K562 (cell line): ENCODE data around the gene ABHD16B. TPM values are rescaled to one million over a fixed set of nuclear protein-coding genes. Genes with fewer than 3 reads are reported as not detected.

Source experiments
- ATAC-seq: fragments of 200-7000 bp; cut with Tn5 transposase; 3 replicates; pipeline ENCODE4 v1.9.1; 2020; ENCODE audit warnings: moderate library complexity
- BruUV-seq: library from RNA; stranded (reverse); fragments of 400-500 nt; replicated peaks from 2 replicates; lab custom pipeline; 2021; lab: Mats Ljungman, UMichigan
- CTCF ChIA-PET: fragments of 300-600 bp; formaldehyde crosslinking; extraction: SDS; loops from one replicate; lab custom pipeline; 2021; ENCODE audit warnings: low intra/inter-chr PET ratio; lab: Yijun Ruan, JAX
- POLR2A ChIA-PET: fragments of 300-600, 350-650 bp; sonication (Branson Sonifier 250); formaldehyde crosslinking; extraction: SDS; loops from one replicate; lab custom pipeline; 2021; ENCODE audit warnings: antibody characterized with exemption, inconsistent platforms; lab: Yijun Ruan, JAX
- DNase-seq, 4 experiments: peaks; one replicate each; pipeline versions ENCODE4 v3.0.0 to v3.0.0-alpha.2; 2011 to 2018; ENCODE audit warnings: low spot score in 3 of 4, mixed read lengths in 3 of 4; ENCODE audit errors: extremely low read depth in 1 of 4
- FAIRE-seq: peaks from 2 replicates; lab custom pipeline; 2011; peaks lifted over from hg19 to GRCh38; lab: Jason Lieb, UNC
- H2AFZ ChIP-seq: 2 replicates; pipeline ENCODE4 v1.6.0; 2011; ENCODE audit warnings: low read depth, low read length, control low read depth, inconsistent platforms
- H3K27ac ChIP-seq: fragments of 200-600 bp; 3 replicates; pipeline ENCODE4 v1.8.0; 2011; ENCODE audit warnings: low read depth, mild to moderate bottlenecking, control low read depth, inconsistent platforms, low read length, moderate library complexity, mixed read lengths; ENCODE audit errors: extremely low read depth
- H3K27me3 ChIP-seq, 2 experiments: fragments of 300-600 bp in 1 of 2; 2 replicates in 1 of 2; 3 replicates in 1 of 2; pipeline versions ENCODE4 v1.6.0 to v1.8.0; 2011; ENCODE audit warnings: inconsistent platforms in 2 of 2, low read length in 2 of 2, mild to moderate bottlenecking in 1 of 2, mixed read lengths in 1 of 2, moderate library complexity in 1 of 2; ENCODE audit not compliant: control insufficient read depth in 2 of 2, insufficient read depth in 2 of 2
- H3K36me3 ChIP-seq: fragments of 300-600 bp; 3 replicates; pipeline ENCODE4 v1.8.0; 2011; ENCODE audit warnings: mild to moderate bottlenecking, low read length, inconsistent platforms; ENCODE audit not compliant: control insufficient read depth, insufficient read depth
- H3K4me1 ChIP-seq, 2 experiments: fragments of 200-600 bp in 1 of 2; replicated peaks in 1 of 2; 2 replicates in 1 of 2; 3 replicates in 1 of 2; pipeline versions ENCODE4 v1.5.1 to v1.8.0; 2011; ENCODE audit warnings: inconsistent platforms in 2 of 2, low read length in 2 of 2, mild to moderate bottlenecking in 1 of 2, mixed read lengths in 1 of 2, moderate library complexity in 1 of 2; ENCODE audit not compliant: control insufficient read depth in 2 of 2, insufficient read depth in 2 of 2
- H3K4me2 ChIP-seq: 2 replicates; pipeline ENCODE4 v1.6.1; 2011; ENCODE audit warnings: low read length, control low read depth, inconsistent platforms, mixed read lengths; ENCODE audit not compliant: insufficient read depth
- H3K4me3 ChIP-seq: fragments of 200-600 bp; sonication (generic), shearing (Covaris generic); 2 replicates; pipeline ENCODE4 v1.5.1; 2016; ENCODE audit warnings: control low read depth, inconsistent platforms
- H3K79me2 ChIP-seq: fragments of 200-600 bp; 3 replicates; pipeline ENCODE4 v1.8.0; 2011; ENCODE audit warnings: low read length, inconsistent platforms; ENCODE audit not compliant: control insufficient read depth, insufficient read depth
- H3K9ac ChIP-seq, 2 experiments: 2 replicates each; pipeline versions ENCODE4 v1.6.0 to v1.6.1; 2011; ENCODE audit warnings: low read depth in 2 of 2, low read length in 2 of 2, control low read depth in 1 of 2, inconsistent platforms in 1 of 2, mild to moderate bottlenecking in 1 of 2, mixed read lengths in 1 of 2; ENCODE audit not compliant: insufficient read depth in 1 of 2
- H3K9me1 ChIP-seq: one replicate; pipeline ENCODE4 v1.6.0; 2011; ENCODE audit warnings: inconsistent platforms, mild to moderate bottlenecking, low read length, moderate library complexity; ENCODE audit not compliant: control insufficient read depth, insufficient read depth
- H3K9me3 ChIP-seq: replicated peaks from 2 replicates; pipeline ENCODE4 v1.5.1; 2011; ENCODE audit warnings: low read depth, low read length, inconsistent platforms; ENCODE audit not compliant: control insufficient read depth, insufficient read depth
- H4K20me1 ChIP-seq: replicated peaks from 2 replicates; pipeline ENCODE4 v1.6.1; 2011; ENCODE audit warnings: low read length, inconsistent platforms, mixed read lengths; ENCODE audit not compliant: control insufficient read depth, insufficient read depth
- ETS2 ChIP-seq: IDR thresholded peaks from 2 replicates; pipeline ENCODE4 v1.6.1; 2016; ENCODE audit warnings: borderline replicate concordance, missing genetic modification characterization, mild to moderate bottlenecking, moderate library complexity, missing compliant biosample characterization; ENCODE audit not compliant: poor library complexity, severe bottlenecking
- FOXJ3 ChIP-seq: sonication (generic); formaldehyde crosslinking; IDR thresholded peaks from 2 replicates; pipeline ENCODE4 v1.4.0; 2020; ENCODE audit warnings: mild to moderate bottlenecking, missing genetic modification reagents
- FOXM1 ChIP-seq, 2 experiments: fragments of 450-650 bp in 1 of 2; sonication (generic) in 1 of 2; formaldehyde crosslinking in 1 of 2; IDR thresholded peaks; 2 replicates each; pipeline versions ENCODE4 v1.6.1 to v1.9.0; 2017 to 2022; ENCODE audit warnings: low read depth in 2 of 2, mild to moderate bottlenecking in 2 of 2, missing genetic modification reagents in 1 of 2, moderate library complexity in 1 of 2
- GATAD2B ChIP-seq: fragments of 450-650 bp; IDR thresholded peaks from 2 replicates; pipeline ENCODE4 v1.6.1; 2017; ENCODE audit warnings: mild to moderate bottlenecking, borderline replicate concordance
- HNRNPL ChIP-seq: fragments of 200-400 bp; formaldehyde crosslinking; IDR thresholded peaks from 2 replicates; pipeline ENCODE4 v1.6.1; 2017; ENCODE audit warnings: low read depth, mild to moderate bottlenecking, low read length
- POU5F1 ChIP-seq: fragments of 150-350 bp; IDR thresholded peaks from 2 replicates; pipeline ENCODE4 v1.6.1; 2014; ENCODE audit warnings: borderline replicate concordance, low read length, low read depth, mild to moderate bottlenecking; ENCODE audit not compliant: partially characterized antibody
- SMARCC2 ChIP-seq: fragments of 450-650 bp; IDR thresholded peaks from 2 replicates; pipeline ENCODE4 v1.6.1; 2017; ENCODE audit warnings: antibody characterized with exemption, moderate library complexity, mild to moderate bottlenecking, low read depth
- ZNF224 ChIP-seq: sonication (generic); formaldehyde crosslinking; IDR thresholded peaks from 2 replicates; pipeline ENCODE4 v1.8.0; 2022; ENCODE audit warnings: mild to moderate bottlenecking, missing genetic modification reagents
- ZNF239 ChIP-seq: fragments of 250-450 bp; sonication (Bioruptor Pico); IDR thresholded peaks from 2 replicates; pipeline ENCODE4 v1.4.0; 2020; ENCODE audit warnings: mild to moderate bottlenecking
- ZNF280A ChIP-seq: fragments of 450-650 bp; IDR thresholded peaks from 2 replicates; pipeline ENCODE4 v1.6.1; 2018; ENCODE audit warnings: mild to moderate bottlenecking, low read depth; ENCODE audit not compliant: partially characterized antibody
- WGBS: fragments of 100-300 bp; shearing (Covaris generic); methylation state at CpG from one replicate; pipeline ENCODE4 v1.1.6; 2016; ENCODE audit warnings: low coverage, mixed read lengths; ENCODE audit not compliant: insufficient coverage; ENCODE audit errors: missing lambda C conversion rate; 5-methylcytosine and 5-hydroxymethylcytosine counted together
- in situ Hi-C: fragments of 300-500 bp; cut with MboI; formaldehyde crosslinking; loops from 4 replicates; pipeline ENCODE4 v1.15.0; 2018; ENCODE audit warnings: inconsistent platforms, mixed read lengths
- intact Hi-C: fragments of 100-400 bp; cut with micrococcal nuclease; formaldehyde crosslinking; loops from 2 replicates; pipeline ENCODE4 v1.14.2; 2022
- polyA plus RNA-seq, 8 experiments: library from polyadenylated mRNA; depleted of rRNA in 4 of 8; stranded (reverse) in 5 of 8; unstranded in 3 of 8; fragments of >200 nt; fragmentation: Nextera tagmentation in 2 of 8; fragmentation: Illumina TruSeq in 1 of 8; extraction: Ambion mirVana in 2 of 8; extraction: Trizol in 1 of 8; gene quantifications; 2 replicates each; pipeline versions ENCODE4 v1.2.1 to v1.2.3, GENCODE V29; 2011 to 2014; ENCODE audit warnings: inconsistent platforms in 1 of 8, missing spikeins in 1 of 8
- total RNA-seq, 7 experiments: library from RNA; depleted of rRNA in 6 of 7; stranded (reverse); fragments of >200 nt in 6 of 7; fragmentation: Illumina TruSeq in 2 of 7; extraction: Trizol in 2 of 7; gene quantifications; 2 replicates each; pipeline versions ENCODE4 v1.2.1 to v1.2.3, GENCODE V29; 2011 to 2021; ENCODE audit warnings: low replicate concordance in 1 of 7
- TF ChIP-seq, protein P1 (sequence below): fragments of 450-650 bp; IDR thresholded peaks from 2 replicates; pipeline ENCODE4 v1.6.1; 2018; ENCODE audit not compliant: partially characterized antibody
- TF ChIP-seq, protein P2 (sequence below), 2 experiments: fragments of 450-650 bp in 1 of 2; sonication (generic) in 1 of 2; formaldehyde crosslinking; conservative IDR thresholded peaks; 2 replicates each; pipeline versions ENCODE4 v1.4.0 to v1.8.1; 2020 to 2022; ENCODE audit warnings: mild to moderate bottlenecking in 1 of 2, missing genetic modification reagents in 1 of 2
- TF ChIP-seq, protein P3 (sequence below): sonication (generic); formaldehyde crosslinking; IDR thresholded peaks from 2 replicates; pipeline ENCODE4 v1.8.0; 2022; ENCODE audit warnings: missing genetic modification reagents, mild to moderate bottlenecking, borderline replicate concordance

ABHD16B gene
- total and polyA plus RNA-seq, 9 of the 15 experiments (the other 6 are each of a cell fraction or from before 2014, with no cell fraction given), result not detected

- POLR2A ChIA-PET, result no interaction called here
- CTCF ChIA-PET, result no interaction called here
- in situ Hi-C loops, result no loop called here
- intact Hi-C loops, result no loop called here
- Histone ChIP-seq H3K27ac (no peak overlapping the region), H3K27me3 (peaks cover 12 to 23% of the 10 kb centered on the region in 2 experiments; a peak in 4 of 5 replicates), H3K9me1 (no peaks in the 10 kb centered on the region), H3K4me1 (peaks cover 12 to 64% of the 10 kb centered on the region in 2 experiments), H3K36me3 (no peaks in the 10 kb centered on the region), H4K20me1 (0 out of 2 replicates have a peak, but pooled peaks cover 10% of the 10 kb centered on the region), H2AFZ (peak overlapping the region; percentile 77), H3K9me3 (no peaks in the 10 kb centered on the region), H3K4me3 (peak overlapping the region; percentile 44), H3K79me2 (no peaks in the 10 kb centered on the region), H3K9ac (peak overlapping the region in 1 of 2 experiments; percentile 87; a peak in 2 of 4 replicates), H3K4me2 (peak overlapping the region; percentile 41; the same call in 1 of the 2 replicates)
- peak in 2 of 4 experiments; percentile 41 to 42 for DNase-seq
- 4% methylated on average over 30 of the region's 55 CpGs for WGBS
- BruUV-seq, result no TSS peak
- no peak for FAIRE-seq
- ATAC-seq, result no peak
- TF ChIP-seq POU5F1 (no peak), HNRNPL (peak; percentile 41; the same call in 1 of the 2 replicates), ZNF224 (CRISPR knock-in tag) (no peak), FOXJ3 (CRISPR knock-in tag) (no peak), ZNF239 (CRISPR knock-in tag) (no peak), GATAD2B (0 out of 2 replicates have a peak, but pooled peaks have one; percentile 34), SMARCC2 (no peak), ZNF280A (no peak), ETS2 (tag) (no peak), FOXM1 (IDR thresholded peaks at IDR 0.05; ENCODE audit: low read depth) (no peak), FOXM1 (CRISPR knock-in tag; IDR thresholded peaks at IDR 0.05; ENCODE audit: low read depth) (no peak)
- TF ChIP-seq, protein P1, sequence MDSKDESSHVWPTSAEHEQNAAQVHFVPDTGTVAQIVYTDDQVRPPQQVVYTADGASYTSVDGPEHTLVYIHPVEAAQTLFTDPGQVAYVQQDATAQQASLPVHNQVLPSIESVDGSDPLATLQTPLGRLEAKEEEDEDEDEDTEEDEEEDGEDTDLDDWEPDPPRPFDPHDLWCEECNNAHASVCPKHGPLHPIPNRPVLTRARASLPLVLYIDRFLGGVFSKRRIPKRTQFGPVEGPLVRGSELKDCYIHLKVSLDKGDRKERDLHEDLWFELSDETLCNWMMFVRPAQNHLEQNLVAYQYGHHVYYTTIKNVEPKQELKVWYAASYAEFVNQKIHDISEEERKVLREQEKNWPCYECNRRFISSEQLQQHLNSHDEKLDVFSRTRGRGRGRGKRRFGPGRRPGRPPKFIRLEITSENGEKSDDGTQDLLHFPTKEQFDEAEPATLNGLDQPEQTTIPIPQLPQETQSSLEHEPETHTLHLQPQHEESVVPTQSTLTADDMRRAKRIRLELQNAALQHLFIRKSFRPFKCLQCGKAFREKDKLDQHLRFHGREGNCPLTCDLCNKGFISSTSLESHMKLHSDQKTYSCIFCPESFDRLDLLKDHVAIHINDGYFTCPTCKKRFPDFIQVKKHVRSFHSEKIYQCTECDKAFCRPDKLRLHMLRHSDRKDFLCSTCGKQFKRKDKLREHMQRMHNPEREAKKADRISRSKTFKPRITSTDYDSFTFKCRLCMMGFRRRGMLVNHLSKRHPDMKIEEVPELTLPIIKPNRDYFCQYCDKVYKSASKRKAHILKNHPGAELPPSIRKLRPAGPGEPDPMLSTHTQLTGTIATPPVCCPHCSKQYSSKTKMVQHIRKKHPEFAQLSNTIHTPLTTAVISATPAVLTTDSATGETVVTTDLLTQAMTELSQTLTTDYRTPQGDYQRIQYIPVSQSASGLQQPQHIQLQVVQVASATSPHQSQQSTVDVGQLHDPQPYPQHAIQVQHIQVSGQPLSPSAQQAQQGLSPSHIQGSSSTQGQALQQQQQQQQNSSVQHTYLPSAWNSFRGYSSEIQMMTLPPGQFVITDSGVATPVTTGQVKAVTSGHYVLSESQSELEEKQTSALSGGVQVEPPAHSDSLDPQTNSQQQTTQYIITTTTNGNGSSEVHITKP, result no peak
- TF ChIP-seq, protein P2, sequence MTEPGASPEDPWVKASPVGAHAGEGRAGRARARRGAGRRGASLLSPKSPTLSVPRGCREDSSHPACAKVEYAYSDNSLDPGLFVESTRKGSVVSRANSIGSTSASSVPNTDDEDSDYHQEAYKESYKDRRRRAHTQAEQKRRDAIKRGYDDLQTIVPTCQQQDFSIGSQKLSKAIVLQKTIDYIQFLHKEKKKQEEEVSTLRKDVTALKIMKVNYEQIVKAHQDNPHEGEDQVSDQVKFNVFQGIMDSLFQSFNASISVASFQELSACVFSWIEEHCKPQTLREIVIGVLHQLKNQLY (CRISPR knock-in tag; conservative IDR thresholded peaks at IDR 0.05), result no peak
- TF ChIP-seq, protein P3, sequence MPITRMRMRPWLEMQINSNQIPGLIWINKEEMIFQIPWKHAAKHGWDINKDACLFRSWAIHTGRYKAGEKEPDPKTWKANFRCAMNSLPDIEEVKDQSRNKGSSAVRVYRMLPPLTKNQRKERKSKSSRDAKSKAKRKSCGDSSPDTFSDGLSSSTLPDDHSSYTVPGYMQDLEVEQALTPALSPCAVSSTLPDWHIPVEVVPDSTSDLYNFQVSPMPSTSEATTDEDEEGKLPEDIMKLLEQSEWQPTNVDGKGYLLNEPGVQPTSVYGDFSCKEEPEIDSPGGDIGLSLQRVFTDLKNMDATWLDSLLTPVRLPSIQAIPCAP (CRISPR knock-in tag), result no peak
Observed at GRCh38 chr20:63831646-63831992, 29.7 kb upstream of the ABHD16B start.
